EH (cell line): ENCODE data around the gene KSR1.

Experiments
- DNase-seq: peaks from one replicate; pipeline ENCODE4 v3.0.0-alpha.2; 2015; ENCODE audit warnings: low read depth

The KSR1 gene

DNA sequence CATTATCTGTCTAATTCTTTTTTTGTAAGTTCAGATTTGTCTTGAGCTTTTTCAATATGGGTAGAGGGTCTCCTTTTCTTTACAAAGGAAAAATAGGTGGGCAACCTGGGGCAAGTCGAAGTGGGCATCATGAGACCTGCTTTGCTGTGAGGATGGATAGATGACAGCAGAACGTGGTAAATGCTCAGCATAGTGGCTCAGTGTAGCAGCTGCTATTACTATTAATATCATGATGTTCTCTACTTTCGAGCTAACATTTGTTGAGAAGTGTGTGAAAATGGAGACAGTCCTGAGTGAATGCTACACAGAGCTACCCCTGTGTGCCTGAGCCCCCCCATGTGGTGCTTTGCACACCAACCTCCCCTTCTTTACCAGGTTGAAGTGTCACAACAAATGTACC is 135.7 kb downstream of the KSR1 start:
- no peak for DNase-seq

DNA sequence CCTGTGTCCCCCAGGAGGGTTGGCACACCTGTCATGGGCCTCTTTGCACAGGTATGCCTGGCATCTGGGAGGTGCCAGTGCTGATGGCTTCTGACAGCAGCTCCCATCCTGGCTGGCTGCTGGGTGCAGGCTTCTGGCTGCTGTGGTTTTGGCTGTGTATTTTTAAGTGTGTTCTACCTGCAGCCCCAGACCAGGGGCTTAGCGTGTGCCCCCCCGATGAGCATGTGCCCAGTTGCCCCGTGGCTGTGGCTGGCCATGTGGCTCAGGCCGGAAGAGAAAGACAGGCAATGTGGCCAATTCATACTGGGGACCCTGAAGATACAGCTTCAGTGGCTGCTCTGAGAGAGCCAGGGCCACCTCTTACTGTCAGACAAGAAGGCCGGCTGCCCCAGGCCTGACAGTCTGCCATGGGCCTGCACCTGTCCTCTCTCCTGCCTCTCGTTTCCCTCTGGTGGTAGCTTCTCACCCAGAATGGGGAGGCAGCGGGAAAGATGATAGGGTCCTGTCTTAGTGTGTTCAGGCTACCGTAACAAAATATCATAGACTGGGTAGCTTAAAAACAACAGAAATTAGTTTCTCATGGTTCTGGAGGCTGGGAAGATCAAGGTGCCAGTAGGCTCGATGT is 137.1 kb downstream of the KSR1 start:
- no peak for DNase-seq

DNA sequence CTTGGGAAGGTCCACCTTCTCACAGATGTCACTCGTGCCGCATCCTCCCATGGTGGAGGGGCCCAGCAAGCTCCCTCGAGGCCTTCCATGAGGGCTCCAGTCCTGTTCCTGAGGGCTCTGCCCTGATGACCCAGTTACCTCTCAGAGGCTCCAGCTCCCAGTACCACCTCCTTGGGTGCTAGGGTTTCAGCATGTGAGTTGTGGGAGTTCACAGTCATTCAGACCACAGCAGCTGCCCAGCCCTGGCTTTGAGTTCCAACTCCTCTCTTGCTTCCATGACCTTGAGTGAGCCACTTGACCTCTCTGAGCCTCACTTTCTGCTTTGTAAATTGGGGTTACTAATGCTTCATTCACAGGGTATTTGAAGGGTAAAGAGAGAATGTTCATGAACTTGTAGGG is 137.6 kb downstream of the KSR1 start:
- no peak for DNase-seq

- no peak for DNase-seq
These were observed 139.0 kb downstream of the KSR1 start for GRCh38 chr17:27595208-27595607.

DNA sequence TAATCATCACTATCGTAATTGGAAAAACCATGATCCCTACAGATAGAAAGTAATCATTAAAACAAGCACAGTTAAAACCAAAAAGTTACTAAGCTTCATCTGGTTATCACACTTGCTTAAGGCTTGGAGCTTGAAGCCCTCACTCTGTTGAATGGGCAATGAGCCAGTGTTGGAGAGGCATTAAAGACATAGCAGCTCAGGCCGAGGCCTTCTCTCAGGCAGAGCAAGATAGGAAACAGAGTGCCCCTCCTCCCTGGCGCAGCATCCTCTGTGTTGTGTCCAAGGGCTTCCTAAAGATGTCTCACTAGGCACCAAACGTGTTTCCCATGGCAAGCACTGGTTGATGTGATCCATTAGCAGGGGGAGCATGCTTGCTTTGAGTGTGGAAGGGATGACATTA is 139.8 kb downstream of the KSR1 start:
- DNase-seq, result no peak

DNA sequence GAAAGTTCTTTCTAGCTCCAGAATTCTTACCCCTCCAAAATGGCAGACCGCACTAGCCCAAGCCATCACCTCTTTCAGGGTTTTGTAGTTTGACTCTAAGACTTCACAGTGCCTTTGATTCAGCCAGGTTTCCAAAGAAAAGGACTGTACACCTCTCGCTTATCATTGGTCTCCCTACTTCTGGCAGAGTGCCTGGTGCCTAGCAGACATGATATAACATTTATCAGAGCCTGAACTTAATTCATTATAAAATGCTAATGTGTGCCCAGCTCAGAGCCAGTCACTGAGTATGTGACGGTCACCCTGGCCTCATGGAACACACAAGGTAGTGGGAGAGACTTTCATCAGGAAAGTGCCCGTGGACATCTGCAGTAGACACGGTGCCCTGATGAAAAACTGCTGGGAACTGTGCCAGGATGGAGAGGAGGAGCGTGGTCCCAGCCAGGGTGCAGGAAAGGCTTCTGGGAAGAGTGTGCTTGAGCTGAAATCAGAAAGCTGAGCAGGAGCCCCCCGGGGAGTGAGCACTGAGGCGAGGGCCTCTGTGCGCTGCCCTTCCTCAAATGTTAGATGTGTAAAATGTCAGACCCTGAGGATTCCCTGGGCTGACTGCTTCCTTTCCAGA is 140.4 kb downstream of the KSR1 start:
- DNase-seq, result peak; percentile 20

- DNase-seq, result no peak
These were observed 140.9 kb downstream of the KSR1 start for GRCh38 chr17:27597188-27597580.

GRCh38 chr17:27597783-27598320 is 141.6 kb downstream of the KSR1 start:
- DNase-seq, result no peak

DNA sequence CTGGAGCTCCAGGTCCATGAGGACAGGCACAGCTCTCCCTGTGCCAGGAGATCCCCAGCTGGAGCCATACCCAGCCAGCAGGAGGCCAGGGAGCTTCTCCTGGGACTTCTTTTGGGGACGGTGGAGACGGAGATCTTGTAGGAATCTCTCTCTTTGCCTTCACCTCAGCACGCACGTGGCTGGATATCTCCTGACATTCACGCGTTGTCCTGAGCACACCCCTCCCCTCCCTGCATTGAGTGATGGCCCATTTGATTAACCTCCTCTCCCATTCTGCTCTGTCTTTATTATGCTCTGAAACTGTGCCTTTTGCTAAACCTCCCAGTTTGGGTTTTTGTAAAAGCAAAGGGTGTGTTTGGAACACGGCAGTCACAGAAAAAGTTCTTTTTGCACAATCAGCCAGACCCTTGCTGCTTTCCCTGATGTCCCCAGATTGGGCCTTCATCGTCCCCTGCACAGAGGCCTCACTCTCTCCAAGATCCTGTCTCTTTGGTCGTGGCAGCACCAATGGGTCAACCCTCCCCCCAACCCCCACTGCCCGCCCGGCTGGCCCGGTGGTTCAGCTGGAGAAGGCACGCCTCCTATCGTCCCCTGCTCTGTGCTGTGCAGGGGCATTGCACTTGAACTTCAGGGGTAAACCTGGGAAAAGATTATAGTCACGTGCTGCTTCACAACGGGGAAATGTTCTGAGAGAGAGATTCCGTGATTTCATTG is 142.2 kb downstream of the KSR1 start:
- DNase-seq, result no peak

DNA sequence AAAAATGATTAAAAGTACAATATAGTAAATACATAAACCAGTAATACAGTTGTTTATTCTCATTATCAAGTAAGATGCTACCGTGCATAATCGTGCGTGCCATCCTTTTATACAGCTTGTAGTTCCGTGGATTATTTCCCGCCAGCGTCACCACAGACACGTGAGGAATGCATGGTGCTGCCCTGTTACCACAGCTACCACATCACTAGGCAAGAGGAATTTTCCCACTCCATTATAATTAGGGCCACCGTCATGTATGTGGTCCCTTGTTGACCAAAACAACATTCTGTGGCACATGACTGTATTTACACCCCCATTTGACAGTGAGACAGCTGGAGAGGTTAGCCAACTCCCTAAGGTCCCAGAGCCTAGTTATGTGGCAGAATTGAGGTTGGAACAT is 144.2 kb downstream of the KSR1 start:
- DNase-seq, result no peak

DNA sequence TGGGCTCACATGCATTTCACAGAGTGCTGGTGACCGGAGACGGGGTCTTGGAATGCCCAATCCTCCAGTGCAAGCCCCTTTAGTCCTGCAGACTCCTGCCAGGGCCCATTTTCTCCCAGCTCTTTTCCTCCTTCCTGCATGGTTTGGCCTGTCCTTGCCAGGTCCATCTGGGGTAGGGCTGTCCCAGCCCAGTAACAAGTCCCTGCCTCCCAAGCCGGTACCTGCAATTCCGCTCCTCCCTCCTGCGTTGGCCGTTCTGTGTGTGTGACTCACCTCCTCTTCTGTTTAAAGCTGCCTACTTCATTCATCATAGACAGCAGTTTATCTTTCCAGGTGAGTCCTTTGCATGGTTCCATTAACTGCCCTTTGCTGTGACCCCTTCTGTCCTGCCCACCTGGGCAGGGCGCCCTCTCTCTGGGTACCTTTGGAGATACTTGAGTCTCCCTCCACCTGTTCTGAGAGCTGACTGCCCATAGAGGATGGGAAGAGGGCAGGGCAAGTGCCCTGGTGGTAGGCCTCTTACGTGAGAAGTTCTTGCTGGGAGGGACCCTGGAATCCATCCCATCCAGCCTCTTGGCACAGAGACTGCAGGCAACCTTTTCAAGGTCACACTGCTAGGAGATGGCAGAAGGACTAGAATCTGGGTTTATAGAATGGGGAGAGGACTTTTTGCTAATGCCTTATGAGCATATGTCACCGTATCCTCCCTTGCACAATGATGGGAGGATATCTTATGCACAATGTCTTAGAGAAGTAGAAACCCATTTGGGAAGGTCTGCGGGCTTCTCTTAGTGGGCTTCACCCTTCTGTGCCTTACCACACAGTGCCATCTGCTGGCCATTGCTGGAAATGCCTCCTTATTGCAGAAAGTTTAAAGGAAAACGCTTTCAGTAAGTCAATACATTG is 145.1 kb downstream of the KSR1 start:
- DNase-seq, result peak; percentile 76

DNA sequence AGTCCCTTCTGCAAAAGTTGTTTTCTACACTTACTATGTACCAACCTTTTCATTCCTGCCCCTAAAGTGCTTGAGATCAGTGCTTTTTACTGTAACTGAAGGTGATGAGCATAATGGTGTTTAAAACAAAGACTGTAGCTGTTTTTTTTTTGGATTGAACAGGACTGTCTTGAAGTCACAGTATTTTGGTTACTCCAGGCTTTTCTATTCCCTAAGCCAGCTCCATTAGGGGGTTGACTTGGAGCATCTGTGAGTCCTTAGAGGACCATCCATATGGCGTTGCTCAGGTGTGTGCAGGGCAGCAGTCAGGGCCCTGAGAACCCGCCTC is 145.7 kb downstream of the KSR1 start:
- no peak for DNase-seq

- peak; percentile 70 for DNase-seq
These were observed 146.6 kb downstream of the KSR1 start for GRCh38 chr17:27602721-27603420.

DNA sequence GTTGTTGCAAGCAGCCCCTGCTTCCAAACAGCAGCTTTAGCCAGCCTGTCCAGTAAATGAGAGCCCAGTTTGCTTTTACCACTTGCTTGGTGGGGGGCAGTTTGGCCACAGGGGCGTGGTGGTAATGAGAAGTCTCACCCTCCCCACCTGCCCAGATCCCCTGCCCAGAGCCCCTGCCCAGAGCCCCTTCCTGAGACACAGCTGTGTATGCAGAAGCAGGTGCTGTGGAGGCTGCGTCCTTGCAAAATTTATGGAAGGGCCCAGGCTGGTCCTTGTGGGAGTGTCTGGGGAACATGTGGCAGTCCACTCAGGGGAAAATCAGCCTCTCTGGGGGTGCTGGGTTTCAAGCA is 147.1 kb downstream of the KSR1 start:
- no peak for DNase-seq

DNA sequence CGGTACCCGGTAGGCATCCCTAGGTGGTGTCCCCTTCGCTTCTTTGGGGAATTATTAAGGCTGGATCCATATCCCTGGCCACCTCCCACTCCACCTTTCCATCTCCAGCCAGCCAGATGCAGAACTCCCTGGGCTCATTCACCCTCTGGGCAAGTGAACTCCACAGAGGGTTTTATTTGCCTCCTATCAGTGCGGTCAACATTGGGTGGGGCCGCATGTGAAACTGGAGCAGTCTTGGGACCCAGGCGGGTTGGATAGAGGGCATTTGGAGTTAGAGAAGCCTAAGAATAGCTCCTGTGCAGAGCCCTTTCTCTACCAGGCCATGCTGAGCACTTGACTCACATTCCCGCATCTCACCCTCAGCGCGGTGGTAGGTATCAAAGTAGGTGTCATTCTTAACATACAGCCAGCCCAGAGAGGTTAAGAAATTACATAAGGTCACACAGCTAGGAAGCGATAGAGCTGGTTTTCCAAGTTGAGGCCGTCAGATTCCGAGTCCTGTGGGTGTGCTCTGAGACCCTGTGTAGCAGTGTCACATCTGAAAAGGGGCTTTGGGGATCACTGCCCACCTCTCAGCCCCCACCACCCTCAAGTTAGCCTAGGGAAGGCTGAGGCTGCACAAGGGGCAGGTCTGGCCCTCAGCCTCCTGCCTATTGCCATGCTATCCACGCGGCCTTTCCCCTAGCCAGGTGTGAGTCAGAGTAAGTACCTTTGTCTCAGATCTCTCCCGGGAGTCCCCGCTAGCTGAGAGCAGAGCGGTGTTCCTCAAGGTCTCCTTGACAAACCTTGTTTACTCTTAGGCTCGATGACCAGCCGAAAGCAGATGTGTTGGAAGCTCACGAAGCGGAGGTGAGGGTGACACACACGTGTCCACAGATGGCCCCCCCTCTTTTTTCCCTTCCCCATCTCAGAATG is 147.9 kb downstream of the KSR1 start:
- no peak for DNase-seq

DNA sequence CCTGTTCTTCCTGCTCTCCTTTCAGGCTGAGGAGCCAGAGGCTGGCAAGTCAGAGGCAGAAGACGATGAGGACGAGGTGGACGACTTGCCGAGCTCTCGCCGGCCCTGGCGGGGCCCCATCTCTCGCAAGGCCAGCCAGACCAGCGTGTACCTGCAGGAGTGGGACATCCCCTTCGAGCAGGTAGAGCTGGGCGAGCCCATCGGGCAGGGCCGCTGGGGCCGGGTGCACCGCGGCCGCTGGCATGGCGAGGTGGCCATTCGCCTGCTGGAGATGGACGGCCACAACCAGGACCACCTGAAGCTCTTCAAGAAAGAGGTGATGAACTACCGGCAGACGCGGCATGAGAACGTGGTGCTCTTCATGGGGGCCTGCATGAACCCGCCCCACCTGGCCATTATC is 149.2 kb downstream of the KSR1 start:
- no peak for DNase-seq

- DNase-seq, result no peak
These were observed 151.4 kb downstream of the KSR1 start for GRCh38 chr17:27607521-27608091.

GRCh38 chr17:27608328-27609230 is 152.3 kb downstream of the KSR1 start:
- DNase-seq, result no peak

GRCh38 chr17:27609611-27610303 is 153.5 kb downstream of the KSR1 start:
- DNase-seq, result peak; percentile 54
